ENCODE results near the gene ZNF407.

ZNF407 gene

DNA sequence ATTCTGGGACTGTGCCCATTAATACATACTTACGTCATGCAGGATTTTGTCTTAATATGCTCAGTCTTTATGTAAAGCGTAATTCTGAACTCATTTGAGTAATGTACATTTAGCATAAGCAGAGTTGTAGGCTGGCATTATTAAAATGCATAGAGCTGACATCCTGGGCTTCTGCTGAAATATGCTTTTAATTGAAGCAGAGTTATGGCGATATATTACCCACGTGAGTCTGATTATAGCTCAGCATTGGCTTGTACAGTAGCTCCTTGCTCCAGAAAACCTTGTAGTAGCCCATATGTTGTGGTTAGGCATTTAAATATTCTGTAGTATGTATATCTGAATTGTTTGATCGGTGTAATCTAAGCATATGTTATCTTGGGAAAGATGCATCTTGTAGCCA, 377.3 kb downstream of the ZNF407 start:
- DNase-seq (ENCODE audit: low spot score) = no peak

DNA sequence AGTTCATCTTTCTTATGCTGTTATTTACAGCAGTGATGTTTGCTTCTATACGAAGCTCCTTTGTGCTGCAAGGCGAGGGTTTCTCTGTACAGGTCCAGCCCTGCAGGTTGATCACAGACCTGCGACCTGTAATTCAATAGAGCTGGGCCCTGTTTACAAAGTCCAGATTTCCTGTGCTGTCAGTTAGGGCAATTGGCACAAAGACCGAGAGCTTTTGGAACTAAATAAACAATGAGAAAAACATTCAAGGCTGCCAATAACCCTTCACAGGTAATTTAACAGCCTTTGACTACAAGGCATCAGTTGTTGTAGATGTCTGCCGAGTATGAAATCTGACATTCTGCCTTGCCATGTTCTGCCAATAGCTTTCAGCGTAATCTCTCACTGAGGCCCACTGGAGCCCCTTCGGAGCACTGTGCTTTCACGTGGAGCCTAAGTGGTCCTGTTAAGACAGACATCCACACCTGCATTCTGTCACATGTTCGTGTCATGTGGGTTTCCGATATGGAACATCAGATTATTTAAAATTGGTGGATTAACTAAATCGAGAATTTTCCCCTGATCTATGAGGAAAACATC, 378.8 kb downstream of the ZNF407 start:
- no peak for DNase-seq (ENCODE audit: low spot score)

DNA sequence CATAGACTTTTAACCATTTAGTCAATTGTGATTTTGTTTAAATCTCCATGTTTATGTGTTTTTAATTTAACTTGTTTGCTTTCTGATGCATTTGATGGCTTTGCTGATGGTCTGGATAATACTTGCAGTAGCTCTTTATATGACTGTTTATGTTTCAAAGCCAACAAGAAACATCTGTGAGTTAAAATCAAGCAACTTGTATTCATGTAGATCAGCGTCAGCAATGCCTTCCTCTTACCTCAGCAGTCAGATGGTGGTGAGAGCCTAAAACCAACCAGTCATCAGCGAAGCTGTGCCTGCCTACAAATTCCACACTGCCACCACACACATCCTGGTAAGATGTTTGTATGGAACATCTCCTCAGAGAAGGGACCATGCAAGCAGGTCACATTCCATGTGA, 379.4 kb downstream of the ZNF407 start:
- DNase-seq (ENCODE audit: low spot score) = no peak

DNA sequence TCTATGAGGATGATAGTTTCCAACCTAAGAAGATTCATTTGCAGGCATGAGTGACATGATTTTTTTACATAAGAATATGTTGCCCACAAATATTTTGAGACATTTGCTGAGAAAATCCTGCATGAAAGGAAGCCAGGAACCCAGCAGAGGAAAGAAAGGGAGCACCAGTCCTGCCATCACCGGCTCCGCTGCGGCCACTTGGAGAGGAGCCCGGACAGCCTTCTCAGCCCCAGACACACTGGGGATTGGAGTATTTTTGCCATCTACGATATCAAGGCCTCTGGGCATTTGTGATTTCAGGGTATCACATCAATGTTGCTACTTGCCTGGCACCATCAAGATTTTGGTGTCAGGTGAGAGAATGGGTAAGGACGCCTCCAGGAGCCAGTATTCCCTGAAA, 383.0 kb downstream of the ZNF407 start:
- no peak for DNase-seq (ENCODE audit: low spot score)

- DNase-seq (ENCODE audit: low spot score) = no peak
Observed at GRCh38 chr18:74981476-74981875, 383.8 kb downstream of the ZNF407 start.

DNA sequence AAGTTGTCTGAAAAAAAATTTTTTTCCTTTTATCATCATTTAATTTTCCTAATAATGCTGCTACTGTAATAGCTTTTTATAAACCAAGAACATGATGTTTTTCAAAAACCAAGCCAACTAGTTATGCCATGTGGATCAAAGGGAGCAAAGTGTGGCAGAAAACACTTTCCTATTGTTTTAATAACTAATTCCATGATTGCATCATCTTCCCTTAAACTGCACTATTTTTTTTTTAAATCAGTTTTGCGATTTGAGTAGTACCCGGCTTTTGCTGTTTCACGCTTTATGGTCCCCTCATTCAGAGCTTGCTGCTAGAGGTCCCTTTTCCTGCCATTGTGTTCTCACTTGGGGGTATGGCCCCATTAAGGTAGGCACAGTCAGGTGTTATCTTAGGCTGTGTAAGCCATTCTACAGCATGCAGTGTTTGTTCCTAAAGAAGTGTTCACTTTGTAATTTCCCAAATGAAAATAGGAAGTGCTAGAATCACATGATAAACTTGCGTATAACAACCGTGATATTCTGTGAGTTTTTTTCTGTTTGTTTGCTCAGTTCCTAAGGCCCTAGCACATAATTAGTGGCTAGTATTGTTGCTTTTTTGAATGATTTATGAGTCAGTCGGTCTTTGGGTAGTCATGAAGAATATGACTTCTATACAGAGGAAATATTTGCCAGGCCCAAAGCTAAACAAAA, 385.4 kb downstream of the ZNF407 start:
- DNase-seq (ENCODE audit: low spot score) = no peak

DNA sequence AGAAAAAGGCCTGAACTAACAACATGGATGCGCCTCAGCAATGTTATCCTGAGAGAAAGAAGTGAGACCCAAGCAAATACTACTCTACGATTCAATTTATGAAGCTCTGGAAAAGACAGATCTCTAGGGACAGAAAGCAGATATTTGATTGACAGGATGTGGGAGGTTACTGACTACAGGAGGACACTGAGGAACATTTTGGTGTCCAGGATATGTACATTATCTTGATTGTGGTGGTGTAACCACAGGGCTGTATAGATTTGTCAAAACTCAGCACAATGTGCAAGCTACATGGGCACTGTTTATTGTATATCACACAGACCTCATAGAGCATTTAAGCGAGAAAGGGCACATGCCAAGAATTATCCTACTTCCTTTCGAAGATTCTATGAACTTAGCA, 391.5 kb downstream of the ZNF407 start:
- no peak for DNase-seq (ENCODE audit: low spot score)

GRCh38 chr18:74990563-74991081, 393.0 kb downstream of the ZNF407 start:
- no peak for DNase-seq (ENCODE audit: low spot score)

- no peak for DNase-seq (ENCODE audit: low spot score)
Observed at GRCh38 chr18:74994502-74995418, 397.1 kb downstream of the ZNF407 start.

DNA sequence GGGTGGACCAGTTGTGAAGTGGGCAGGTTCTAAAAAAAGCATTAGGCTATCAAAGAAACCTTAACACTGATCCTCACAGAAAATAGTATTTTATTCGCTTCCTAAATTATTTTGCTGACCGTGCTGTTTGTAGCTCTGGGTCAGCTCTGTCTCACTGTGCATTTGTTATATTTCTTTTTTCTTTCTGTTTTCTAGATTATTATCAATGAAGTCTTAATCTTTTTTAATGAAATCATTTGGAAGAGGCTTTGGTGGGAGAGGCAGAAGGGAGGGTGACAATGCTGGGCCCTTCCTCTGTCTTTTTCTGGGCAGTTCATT, 397.7 kb downstream of the ZNF407 start:
- no peak for DNase-seq (ENCODE audit: low spot score)

DNA sequence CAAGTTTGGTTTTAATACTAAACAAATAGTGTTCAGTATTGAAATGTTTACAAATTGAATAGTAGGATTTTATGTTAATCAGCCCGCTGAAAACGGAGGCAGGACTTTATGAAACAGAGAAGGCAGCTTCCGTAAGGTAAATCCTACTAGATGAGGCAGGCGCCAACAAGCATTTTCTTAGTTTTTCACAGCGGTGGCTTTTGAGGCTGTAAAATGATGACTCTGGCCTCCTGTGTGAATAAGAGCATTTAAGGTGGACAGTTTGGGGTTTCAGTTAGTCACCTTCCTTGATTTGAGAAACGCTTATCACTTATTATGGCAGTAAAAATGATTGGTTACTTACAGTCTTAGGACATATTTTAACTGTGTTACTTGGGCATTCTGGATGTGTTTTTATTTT, 398.4 kb downstream of the ZNF407 start:
- no peak for DNase-seq (ENCODE audit: low spot score)

DNA sequence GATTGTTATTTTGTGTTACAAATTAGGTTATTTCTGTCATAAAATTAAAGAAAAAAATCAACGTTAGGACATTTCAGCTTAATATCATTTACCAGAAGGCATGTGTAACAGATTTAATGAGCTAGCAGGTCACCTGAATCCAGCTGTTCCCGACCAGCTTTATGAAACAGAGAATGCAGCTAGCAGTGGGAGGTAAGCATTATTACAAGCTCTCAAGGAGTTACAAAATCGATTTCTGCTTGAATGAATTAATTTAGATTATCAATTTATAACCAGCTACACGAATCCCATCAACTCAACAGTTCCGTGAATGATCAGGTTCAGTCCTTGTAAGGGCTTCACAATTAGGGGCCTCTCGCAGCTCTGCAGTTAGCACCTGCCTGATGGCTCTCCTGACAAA, 399.3 kb downstream of the ZNF407 start:
- no peak for DNase-seq (ENCODE audit: low spot score)

DNA sequence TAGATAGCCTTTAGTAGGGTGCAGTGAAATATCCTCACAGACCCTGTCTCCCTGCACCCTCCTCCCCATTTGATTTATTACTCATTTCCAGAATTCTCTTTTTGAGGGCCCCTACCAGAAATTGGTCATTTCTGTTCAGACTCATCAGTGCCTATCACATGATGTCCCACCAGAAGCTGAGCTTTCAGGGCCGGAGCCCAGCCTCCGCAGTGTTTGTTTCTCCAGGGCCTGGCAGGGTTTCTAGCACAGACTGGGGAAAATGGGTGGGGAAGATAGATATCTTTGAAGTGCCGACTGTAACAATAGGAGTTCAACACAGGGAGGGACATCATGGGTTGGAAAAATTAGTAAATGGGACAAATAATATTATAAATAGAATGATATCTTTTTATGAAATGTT, 403.2 kb downstream of the ZNF407 start:
- no peak for DNase-seq (ENCODE audit: low spot score)

GRCh38 chr18:75003039-75003438, 405.4 kb downstream of the ZNF407 start:
- no peak for DNase-seq (ENCODE audit: low spot score)

GRCh38 chr18:75003764-75004690, 406.4 kb downstream of the ZNF407 start:
- DNase-seq (ENCODE audit: low spot score) = no peak

DNA sequence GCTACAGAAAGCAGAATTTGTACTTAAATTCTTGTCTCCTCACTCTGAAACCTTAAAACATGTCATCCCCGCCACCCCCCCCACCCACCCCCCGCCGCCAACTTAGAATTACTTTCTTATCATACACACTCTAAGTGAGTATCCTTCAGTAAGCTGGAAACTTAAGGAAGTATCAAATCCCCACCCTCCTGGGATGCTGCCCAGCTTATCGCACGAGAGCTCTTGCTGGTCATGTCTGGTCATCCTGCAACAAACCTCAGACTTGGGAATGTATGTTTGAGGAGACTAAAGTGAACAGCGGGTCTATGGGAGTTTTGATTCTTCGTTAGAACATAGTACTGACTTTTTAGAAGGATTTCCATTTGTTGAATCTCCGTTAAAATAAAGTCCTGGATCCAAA, 408.0 kb downstream of the ZNF407 start:
- DNase-seq (ENCODE audit: low spot score) = no peak

- no peak for DNase-seq (ENCODE audit: low spot score)
Observed at GRCh38 chr18:75008186-75008585, 410.5 kb downstream of the ZNF407 start.

DNA sequence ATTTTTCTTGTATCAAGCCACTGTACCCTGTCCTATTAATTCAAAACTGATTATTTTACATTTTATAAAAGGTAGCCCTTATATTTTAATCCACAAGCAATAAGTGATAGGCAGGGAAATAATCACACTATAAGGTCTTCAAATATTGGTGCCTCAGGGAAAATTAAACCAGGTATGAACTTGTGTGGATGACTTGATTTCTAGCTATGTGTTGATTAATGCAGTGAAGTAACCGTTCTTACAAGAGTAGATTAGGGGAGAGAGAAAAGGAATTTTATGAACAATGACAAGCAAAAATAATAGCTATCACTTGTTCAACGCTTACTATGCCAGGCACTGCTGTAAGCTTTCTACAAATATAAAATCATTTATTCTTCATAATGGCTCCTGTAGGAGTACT, 411.6 kb downstream of the ZNF407 start:
- no peak for DNase-seq (ENCODE audit: low spot score)

DNA sequence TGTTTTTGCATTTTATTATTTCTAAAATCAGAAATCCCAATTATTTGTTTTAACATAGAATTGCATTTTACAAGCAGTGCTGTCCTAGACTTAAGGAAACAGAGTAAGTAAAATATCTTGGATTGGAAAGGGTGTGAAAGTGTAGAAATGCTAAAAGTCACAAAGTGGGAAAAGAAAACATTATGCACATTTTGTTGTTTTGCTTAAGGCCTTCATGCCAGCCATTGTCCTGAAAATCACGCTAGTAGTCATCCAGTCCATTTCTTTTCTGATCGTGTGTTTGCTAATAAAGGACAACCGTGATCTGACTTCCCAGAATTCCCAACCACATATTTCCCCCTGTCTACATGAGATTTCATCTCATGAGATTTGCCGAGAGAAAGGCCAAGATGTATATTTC, 412.2 kb downstream of the ZNF407 start:
- no peak for DNase-seq (ENCODE audit: low spot score)

- DNase-seq (ENCODE audit: low spot score) = no peak
Observed at GRCh38 chr18:75010278-75010677, 412.6 kb downstream of the ZNF407 start.

DNA sequence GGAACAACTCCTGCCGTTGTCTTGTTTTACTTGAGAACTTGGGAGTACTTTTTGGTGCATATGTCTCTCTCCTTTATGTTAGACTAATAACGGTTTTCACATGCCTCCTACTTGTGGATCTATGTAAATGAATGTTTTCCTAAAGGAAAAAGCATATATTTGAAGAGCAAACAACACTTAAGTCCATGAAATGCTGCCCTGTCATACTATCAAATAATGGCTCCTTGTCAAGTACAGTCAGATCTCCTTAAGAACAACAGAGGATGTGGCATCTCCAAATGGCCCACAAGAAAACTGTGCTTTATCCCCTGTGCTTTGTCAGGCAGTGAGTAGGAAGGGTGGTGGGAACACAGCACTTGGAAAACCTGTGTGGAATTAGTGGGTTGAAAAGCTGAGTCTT, 413.0 kb downstream of the ZNF407 start:
- no peak for DNase-seq (ENCODE audit: low spot score)

Data from hematopoietic multipotent progenitor cell treated with erythropoietin and hydrocortisone succinate and interleukin-3 and kit ligand, for 17 days (in vitro differentiated cells).